Measurements from ENCODE around the gene PCMTD2. TPM values are rescaled to one million over a fixed set of nuclear protein-coding genes. Genes with fewer than 3 reads are reported as not detected.

Gene PCMTD2
- total RNA-seq (ENCODE audit: insufficient read depth, low replicate concordance) = 65.7 TPM

DNA sequence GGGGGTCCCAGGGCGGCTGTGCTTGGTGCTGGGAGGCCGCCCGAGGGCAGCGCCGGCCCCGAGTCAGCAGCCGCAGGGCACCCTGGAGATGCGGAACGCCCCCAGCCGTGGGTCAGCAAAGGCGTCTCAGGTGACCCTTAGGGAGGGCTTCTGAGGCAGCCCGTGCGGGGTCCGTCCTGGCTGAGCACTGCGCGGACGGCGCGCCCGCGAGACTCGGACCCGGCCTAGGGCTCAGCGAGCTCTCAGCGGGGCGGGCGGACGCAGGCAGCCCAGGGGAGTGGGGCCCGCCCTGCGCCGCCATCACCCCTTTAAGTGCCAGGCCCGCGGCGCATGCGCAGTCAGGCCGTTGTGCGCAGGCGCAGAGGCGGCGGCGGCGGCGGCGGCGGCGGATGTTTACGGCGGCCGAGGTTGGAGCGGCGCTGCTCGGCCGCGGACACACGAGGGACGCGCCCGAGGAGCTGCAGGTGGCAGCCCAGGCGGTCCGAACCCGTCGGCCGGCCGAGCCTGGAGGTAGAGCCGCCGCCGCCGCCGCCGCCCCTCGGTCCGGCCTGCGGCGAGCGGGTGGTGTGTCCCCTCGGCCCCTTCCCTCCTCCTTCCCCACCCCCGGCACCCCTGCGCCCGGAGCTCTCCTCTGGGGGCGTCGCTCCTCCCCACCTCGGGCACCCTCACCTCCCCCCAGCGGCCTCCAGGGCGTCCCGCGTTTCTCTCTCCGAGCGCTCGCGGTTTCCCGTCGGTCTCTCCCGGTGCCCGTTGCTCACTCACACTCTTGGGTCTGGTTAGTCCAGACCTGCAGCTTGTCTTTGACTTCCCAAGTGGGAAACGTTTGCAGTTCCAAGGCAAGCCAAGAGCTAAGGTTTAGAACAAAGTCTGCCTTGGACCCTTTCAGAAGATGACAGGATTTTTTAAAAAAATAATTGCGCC, at the start of gene PCMTD2:
Gene PCMTD2, plus strand, starts transcription at position 388 of the 921 bp plus-strand sequence. CDS start 4,218 bp downstream, outside the sequence.
- peak; percentile 91 for DNase-seq (ENCODE audit: low spot score)

DNA sequence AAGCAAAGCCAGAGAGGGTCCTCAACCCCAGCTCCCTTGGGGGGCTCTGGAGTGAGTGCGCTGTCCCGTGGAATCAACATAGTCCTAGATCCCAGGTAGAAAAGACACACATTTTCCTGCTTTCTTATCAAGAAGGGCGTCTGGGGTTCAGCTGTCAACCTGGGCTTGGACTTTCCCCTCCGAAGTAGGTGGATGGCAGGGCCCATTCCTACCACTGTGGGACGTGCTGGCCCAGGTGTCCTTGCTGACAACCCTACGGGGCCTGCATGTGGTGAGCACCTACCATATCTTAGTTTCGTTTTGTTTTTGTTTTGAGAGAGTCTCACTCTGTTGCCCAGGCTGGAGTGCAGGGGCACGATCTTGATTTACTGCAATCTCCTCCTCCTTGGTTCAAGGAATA, 48.9 kb upstream of the PCMTD2 start:
- no peak for DNase-seq (ENCODE audit: low spot score)

DNA sequence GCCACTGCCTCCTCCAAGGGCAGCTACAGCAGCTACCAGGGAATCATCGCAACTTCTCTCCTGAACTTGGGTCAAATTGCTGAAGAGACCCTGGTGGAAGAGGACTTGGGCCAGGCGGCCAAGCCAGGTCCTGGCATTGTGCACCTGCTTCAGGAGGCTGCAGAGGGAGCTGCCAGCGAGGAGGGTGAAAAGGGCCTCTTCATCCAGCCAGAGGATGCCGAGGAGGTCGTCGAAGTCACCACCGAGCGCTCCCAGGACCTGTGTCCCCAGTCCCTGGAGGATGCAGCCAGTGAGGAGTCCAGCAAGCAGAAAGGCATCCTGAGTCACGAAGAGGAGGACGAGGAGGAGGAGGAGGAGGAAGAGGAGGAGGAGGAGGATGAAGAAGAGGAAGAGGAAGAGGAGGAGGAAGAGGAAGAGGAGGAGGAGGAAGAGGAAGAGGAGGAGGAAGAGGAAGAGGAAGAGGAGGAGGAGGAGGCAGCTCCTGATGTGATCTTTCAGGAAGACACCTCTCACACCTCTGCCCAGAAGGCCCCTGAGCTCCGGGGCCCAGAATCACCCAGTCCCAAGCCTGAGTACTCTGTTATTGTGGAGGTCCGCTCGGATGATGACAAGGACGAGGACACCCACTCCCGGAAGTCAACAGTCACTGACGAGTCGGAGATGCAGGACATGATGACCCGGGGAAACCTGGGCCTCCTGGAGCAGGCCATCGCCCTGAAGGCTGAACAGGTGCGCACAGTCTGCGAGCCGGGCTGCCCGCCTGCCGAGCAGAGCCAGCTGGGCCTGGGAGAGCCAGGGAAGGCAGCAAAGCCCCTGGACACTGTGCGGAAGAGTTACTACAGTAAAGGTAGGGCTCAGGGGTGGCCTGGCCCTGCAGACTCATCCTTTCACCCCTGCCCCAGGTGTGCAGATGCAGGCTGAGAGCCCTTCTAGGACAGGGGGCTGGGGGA, 47.6 kb upstream of the PCMTD2 start:
- DNase-seq (ENCODE audit: low spot score) = no peak

DNA sequence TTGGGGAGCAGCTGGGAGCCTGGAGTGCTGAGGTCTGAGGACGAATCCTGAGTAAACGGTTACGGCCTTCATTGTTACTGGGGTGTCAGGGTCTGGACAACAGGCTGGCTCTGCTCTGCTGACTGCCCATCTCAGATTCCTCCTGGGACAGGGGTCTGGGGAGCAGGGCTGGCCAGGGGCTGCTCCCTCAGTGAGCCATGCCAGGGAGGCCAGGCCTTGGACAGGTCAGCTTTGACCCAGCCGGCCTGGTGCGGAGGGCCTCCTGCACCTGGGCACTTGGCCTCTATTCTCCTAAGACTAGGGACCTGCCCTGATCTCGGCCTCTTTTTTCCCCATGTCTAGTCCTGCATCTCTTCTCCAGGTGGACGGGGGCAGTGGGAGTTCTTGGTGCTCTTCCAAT, 46.4 kb upstream of the PCMTD2 start:
- DNase-seq (ENCODE audit: low spot score) = no peak

DNA sequence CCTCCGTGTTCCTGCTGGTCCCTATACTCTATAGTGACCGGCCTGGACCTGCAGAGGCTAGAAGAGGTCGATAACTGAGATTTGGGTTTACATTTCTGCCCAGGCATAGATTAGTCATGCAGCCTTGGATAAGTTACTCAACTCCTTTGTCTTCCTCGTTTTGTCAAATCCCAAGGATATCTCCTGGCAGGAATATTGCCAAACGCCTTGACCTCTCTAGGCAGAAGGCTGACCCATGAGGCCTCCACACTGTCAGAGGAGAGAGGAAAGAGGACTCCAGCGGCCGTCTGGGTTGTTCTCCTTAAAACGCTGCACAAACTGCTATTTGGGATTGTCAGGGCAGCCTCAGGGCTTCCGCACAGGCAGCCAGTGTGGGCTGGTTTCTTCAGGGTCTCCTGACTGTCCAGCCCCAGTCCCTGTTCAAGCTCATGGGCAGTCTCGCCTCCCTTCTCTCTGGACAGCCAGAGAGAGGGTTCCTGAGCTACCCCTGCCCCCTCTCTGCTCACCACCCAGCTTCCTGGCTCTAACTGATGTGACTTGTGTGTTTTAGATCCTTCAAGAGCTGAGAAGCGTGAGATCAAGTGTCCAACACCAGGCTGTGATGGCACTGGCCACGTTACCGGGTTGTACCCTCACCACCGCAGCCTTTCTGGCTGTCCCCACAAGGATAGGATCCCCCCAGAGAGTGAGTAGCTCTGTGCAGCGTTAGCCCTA, 44.7 kb upstream of the PCMTD2 start:
- peak; percentile 32 for DNase-seq (ENCODE audit: low spot score)

DNA sequence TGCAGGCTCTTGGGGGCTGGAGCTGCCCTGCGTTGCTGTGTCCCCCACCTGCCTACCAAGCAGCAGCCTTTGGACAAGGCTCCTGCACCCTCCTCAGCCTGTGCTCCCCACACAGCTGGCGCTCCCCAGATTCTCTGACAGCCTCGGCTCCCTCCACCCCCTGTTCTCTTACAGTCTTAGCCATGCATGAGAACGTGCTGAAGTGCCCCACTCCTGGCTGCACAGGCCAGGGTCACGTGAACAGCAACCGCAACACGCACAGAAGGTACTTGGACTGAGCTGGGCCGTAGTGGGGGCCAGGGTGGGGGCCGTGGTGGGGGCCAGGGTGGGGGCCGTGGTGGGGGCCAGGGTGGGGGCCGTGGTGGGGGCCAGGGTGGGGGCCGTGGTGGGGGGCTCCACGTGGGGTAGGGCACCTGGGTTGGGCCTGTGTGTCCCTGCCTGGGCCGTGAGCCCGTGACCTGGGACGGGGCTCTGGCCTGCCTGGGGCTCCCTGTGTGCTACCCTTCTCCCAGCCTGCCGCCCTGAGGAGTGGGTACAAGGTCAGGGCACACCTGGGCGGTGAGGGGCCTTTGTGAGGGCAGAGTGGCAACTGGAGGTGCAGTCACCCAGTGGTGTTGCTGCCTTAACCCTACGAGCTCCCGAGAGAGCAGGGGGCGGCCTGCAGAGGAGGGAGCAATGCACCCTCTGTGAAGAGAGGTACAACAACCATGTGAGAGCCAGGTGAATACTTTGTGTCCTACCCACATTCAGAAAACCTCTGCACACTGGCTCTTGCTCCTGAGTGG, 43.5 kb upstream of the PCMTD2 start:
- DNase-seq (ENCODE audit: low spot score) = peak; percentile 32

DNA sequence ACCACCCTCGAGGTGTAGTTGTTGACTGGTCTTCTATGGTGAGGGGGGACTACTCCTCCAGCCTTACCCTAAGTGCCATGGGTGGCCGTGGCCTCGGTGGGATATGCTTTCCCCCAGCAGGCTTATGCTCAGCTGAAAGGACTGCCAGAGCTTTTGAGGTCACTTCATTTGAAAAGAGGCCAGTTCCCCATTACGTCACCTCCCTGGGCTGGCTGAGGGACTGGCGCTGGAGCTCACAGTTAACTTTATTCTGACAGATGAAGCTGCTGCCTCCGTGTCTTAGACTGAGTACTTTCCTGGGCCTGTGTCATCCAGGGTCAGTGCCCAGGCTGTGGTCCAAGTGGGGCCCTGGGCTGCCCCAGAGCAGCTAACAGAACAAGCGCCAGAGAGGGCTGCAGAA, 42.8 kb upstream of the PCMTD2 start:
- peak; percentile 96 for DNase-seq (ENCODE audit: low spot score)

DNA sequence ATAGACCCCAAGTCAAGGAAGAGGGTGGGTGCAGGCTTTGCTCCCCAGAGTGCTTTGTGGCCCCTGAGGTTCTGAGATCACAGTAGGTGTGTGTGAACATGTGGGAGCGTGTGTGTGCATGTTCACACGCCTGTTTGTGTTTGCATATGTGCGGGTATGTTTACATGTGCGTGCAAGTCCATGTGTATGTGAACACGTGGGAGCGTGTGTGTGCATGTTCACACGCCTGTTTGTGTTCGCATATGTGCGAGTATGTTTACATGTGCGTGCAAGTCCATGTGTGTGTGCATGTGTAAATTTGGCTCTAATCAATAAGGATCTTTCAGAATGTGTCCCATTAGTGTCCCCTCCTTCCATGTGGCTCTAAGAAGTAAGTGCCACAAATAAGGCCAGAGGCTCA, 41.4 kb upstream of the PCMTD2 start:
- DNase-seq (ENCODE audit: low spot score) = no peak

DNA sequence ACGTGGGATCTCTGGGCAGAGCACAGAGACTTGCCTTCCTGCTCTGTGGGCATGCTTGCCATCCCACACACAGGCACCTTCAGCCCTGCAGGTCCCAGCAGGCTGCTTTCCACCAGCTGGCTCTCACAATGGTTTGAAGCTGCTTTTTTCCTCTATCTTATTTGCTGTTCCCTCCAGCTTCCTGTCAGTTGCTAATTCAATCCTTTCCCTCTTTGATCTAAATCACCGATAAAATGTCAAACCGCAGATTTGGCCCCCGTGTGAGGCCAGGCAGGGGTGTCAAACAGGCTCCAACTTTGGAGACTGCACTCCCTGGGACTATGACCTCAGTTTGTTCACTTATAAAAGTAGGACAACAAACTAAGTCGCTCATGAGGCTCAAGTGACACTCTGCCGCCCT, 40.6 kb upstream of the PCMTD2 start:
- no peak for DNase-seq (ENCODE audit: low spot score)

DNA sequence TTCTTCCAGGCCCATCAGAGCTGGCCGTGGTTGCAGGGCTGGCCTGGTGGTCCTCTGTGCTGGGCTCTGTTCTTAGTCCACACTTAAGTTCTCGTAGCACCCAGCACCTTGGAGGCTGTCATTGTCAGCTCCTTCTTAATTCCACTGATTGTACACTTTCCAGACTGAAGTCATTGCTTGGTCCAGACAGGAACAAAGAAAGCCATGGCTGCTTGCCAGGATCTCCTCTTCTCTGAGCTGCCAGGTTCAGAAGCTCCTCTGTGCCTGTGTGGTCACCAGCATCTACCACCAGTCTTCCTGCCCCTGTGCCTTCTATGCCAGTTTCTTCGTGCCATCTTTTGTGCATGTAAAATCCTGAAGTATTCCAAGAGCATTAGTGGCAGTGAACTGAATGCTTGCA, 39.5 kb upstream of the PCMTD2 start:
- no peak for DNase-seq (ENCODE audit: low spot score)

DNA sequence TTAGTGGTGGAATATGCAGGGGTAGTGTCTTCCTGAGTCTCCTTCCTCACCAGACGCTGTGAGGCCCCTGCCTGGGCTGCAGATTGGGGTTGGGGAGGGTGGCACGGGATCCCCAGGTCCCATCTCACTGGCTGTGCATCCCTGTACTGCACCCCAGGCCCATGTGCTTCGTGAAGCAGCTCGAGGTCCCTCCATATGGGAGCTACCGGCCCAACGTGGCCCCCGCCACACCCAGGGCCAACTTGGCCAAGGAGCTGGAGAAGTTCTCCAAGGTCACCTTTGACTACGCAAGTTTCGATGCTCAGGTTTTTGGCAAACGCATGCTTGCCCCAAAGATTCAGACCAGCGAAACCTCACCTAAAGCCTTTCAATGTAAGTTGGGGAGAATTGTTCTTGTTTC, 38.6 kb upstream of the PCMTD2 start:
- no peak for DNase-seq (ENCODE audit: low spot score)

DNA sequence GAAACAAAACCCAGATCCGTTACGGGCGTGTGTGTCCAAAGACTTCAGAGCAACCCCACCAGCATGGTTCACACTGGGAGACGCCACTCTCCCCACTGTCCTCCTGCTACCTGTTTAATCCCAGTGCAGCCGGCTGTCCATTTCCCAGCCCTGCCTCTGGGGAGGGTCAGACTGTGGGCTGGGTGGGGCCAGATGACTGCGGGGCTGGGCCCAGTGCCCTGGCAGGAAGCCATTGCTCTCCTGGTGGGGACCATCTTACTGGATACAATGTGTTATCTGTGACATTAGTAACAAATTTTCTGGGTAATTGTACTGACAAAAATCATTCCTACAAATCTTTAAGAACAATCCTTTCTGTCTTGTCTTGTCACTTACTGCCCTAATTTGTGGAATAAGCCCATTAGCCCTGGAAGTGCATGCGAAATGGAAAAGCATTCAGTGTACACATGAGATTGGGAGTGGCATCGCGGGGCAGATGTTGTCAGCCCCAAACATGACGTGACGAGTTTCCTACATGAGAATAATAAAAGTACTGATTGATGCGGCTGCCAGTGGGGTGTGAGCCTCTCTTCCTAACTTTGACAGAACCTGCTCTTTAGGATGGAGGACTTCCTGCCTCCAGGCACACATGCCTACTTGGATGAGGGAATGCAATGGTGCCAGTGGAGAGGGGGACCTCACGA, 37.9 kb upstream of the PCMTD2 start:
- no peak for DNase-seq (ENCODE audit: low spot score)

DNA sequence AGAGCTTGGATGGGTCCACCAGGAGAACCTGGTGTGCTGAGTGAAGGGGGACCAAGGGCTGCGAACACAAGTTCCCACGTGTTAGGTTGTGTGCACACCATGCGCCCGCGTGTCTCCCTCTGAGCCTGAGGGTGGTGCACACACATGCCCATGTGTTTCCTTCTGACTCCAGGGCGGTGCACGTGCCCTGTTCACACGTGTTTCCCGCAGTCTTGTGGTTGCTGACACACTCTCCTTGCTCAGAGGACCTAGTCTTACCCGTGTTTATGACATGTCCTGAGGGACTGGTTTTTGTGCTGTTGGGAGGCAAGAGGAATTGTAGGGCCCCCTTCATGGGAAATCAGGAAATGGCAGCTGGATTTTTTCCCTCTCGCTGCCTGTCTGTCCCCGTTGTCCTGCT, 36.3 kb upstream of the PCMTD2 start:
- no peak for DNase-seq (ENCODE audit: low spot score)

DNA sequence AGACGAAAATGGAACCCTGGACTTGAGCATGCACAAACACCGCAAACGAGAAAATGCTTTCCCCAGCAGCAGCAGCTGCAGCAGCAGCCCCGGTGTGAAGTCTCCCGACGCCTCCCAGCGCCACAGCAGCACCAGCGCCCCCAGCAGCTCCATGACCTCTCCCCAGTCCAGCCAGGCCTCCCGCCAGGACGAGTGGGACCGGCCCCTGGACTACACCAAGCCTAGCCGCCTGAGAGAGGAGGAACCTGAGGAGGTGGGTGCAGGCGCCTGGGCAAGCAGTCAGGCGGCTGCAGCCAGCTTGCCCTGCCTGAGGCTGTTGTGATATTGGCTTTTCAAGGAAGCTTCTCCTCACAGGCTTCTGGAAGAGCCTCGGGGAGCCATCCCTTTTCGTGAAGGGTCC, 35.8 kb upstream of the PCMTD2 start:
- no peak for DNase-seq (ENCODE audit: low spot score)

DNA sequence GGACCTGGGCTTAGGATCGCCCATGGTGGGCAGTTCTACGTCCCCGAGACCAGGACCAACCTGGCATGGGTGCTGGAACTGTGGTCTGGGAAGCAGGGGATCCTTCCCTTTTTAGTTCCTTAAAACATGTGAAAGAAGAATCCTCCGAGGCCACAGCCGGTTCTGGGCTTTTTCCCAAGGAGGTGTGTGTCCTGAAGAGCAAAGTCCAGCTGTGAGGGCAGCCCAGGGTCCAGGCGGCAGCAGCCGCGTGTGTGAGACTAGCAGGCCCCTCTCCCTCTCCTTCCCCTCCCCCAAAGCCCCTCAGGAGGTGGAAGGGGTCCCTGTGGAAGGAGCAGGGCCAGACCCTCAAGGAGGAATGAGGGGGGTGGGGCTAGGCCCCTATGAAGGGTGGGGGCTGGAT, 35.1 kb upstream of the PCMTD2 start:
- no peak for DNase-seq (ENCODE audit: low spot score)

DNA sequence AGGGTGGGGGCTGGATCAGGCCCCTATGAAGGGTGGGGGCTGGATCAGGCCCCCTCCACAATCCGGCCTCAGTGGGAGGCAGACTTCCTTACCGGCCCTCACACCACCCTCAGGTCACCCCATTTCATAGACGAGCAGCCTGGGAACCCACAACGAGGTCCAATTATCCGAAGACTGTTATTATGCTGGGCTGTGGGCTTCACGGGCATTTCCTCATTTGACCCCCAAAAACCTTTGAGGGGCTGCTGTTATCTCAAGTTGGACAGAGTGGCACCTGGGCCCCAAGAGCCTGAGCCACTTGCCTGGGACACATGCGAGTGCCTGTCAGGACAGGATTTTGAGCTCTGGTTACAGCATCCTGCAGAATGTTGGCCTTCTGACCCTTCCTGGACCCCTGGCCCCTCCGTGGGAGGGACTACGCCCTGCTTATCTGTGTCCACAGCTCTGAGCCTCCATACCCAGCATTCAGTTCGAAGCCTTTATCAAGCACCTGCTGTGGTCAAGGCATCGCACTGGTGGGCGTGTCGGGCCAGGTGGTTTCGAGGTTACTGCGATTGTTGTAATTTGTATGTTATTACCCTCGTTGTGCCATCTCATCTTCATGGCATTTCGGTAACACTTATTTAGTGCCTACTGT, 34.5 kb upstream of the PCMTD2 start:
- no peak for DNase-seq (ENCODE audit: low spot score)

DNA sequence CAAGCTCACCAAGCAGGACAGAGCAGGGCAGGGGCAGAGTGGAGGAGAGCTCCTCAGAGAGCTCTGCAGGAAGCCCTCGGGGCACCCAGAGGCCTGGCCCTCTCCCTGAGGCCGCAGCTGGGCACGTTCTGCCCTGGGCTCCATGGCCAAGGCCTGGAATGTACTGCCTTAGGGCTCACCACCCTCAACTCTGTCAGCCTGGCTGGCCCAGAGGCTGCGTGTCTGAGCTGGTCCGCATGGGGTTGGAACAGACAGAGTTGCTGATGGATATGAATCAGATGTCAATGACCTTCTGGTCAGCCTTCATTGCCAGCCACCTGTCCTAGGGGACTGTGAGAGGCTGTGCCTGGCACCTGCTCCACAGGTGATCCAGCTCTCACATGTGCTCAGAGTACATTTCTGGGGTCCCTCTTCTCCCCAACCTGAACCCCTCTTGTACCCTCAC, 33.2 kb upstream of the PCMTD2 start:
- no peak for DNase-seq (ENCODE audit: low spot score)

DNA sequence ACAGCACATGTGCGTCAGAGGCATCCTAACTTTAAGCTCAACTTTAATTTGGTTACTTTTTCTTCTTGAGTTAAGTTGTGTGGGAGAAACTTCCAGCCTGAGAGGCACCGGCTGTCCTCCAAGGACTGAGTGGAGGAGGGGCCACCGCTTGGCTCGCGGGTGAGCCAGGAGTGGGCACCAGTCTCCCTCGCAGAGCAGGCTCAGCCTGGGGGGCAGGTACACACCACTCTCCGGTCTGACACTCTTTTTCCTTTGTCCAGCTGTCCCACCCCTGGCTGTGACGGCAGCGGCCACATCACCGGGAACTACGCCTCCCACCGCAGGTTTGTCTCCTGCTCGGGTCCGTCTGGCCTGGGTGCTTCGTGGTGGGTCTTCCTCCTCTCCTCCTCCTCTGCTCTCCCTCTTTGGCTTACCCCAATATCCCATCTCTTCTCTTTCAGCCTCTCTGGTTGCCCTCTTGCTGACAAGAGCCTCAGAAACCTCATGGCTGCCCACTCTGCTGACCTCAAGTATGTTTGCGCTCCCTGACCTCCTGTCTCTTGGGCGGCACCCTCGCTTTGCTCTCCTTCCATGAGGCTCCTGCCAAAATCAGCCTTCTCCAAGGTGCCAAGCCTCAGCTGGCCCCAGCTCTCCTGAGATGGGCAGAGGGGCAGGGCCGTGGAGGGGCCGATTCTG, 32.6 kb upstream of the PCMTD2 start:
- no peak for DNase-seq (ENCODE audit: low spot score)

DNA sequence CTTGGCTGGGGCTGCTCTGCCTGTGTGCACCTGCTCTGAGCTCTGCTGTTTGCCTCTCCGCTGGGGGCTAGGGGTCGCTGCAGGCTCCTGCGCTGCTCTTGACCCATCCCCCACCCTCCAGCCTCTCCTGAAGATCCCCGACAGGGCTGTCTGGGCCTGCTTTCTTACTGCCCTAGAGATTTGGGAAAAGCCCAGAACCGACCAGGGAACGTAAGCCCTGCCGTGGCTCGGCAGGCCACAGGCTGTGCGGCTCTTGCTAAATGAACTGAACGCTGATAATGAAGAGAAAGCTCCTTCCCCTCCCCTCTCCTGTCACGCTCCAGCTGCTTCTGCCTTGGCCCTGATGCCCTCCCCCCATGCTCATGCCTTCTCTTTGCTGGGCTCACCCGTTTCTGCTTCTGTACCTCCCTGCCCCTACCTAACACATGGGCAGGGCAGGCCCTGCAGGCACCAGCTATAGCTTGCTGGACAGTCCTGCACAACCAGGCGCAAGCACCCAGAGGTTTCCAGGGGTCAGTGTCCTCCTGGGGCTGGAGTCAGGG, 32.0 kb upstream of the PCMTD2 start:
- peak; percentile 80 for DNase-seq (ENCODE audit: low spot score)

All from umbilical cord (tissue), 2 donors.